GM18511 (cell line): ENCODE measurements around the gene ACTN3.
"Not testable (repeated sequence)": the region's sequence is repeated elsewhere in the genome, so short reads cannot be mapped to it uniquely, and the experiment has no call there.

Experiments
- ATAC-seq: cut with Tn5 transposase; IDR thresholded peaks from one replicate; pipeline ENCODE4 v1.9.1; 2021; ENCODE audit warnings: mild to moderate bottlenecking, moderate library complexity; ENCODE audit not compliant: unreplicated experiment

The ACTN3 gene

DNA sequence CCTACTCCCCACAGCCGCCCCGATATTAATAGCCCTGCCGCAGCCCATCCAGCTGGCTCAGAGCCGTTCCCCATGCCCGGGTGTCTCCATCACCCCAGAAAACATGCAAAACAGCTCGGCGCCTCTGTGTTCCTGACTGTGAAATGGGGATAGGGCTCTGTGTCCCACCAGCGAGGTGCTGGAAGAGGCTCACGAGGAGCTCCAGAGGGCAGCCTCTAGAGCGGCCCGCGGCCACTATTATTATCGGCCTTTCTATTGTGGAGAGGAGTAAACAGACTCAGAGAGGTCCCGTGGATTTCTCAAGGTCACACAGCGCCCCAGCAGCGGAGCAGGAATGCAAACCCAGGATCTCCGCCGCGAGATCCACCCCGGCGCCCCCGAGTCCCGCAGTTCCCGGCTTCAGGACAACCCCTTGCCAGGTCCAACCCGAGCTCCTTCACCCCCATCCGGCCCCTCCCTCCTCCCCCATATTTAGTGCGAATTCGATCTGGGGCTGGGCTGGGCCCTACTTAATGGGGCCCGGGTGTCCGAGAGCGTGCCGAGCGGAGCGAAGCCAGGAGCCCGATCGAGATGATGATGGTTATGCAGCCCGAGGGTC is at the start of gene ACTN3:
TSS of gene ACTN3 (plus strand) at position 536 of the 598 bp plus-strand sequence. CDS start at position 571, 35 bp downstream.
- no peak for ATAC-seq

DNA sequence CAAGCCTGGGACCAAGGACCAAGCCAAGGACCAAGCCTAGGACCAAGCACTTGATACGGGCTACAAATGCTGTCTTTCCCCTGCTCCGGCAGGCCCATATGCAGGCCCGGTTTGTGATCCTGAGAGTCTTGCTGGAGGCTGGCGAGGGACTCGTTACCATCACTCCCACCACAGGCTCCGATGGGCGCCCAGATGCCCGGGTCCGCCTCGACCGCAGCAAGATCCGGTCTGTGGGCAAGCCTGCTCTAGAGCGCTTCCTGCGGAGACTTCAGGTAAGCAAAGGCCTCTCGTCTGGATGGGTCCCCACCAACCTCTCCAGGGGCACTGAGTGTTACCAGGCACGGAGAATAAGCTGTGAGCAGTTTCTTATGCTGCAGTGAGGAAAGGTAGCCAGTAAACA is 49.5 kb upstream of the ACTN3 start:
- ATAC-seq = no peak

DNA sequence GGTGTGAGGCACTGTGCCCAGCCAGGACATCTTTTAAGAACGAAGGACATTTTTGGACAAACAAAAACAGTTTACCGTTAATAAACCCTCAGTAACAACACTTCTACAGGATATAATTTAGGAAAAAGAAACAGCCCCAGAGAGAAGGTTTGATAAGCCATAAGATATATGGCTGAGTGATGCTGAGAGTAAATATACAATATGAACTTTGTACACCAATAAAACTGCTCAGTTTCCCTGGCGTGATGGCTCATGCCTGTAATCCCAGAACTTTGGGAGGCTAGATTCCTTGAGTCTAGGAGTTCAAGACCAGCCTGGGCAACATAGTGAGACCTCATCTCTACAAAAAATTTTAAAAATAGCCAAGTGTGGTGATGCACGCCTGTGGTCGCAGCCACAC is 48.2 kb upstream of the ACTN3 start:
- ATAC-seq = no peak

DNA sequence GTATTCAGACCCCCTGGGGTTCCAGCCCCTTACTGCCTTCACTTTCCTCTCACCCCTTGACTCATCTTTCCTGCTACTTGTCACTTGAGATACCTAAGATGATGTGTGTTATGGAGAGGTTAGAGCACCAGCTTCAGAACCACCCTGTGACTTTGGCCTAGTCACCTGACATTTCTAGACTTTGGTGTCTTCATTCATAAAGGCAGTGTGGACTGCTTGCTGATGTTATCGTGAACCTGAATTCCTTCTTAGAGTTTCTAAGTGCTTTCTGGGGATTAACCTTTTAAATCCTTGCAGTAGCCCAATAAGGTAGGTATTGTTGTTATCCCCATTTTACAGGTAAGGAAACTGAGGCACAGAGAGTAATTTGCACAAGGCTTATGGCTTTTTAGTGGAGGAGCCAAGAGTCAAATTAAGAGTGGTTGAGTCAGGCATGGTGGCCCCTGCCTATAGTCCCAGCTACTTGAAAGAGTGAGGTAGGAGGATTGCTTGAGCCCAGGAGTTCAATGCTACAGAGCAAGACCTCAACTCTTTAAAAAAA is 41.4 kb upstream of the ACTN3 start:
- no peak for ATAC-seq

DNA sequence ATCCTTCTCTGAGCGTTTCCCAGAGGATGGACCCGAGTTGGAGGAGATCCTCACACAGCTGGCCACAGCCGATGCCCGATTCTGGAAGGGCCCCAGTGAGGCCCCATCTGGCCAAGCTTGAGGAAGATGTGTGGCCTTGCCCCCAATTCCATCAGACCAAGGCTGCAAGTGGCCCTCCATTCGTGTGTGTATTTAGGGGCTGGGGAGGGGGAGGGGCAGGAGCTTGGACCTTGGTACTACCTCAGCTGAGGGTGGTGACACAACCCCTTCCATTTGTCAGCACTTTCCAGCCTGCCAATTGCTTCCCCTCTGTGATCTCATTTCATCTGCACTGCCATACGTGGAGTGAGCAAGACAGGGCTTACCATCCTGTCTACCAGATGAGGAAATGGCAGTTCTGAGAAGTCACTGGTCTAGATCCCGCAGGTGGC is 37.6 kb upstream of the ACTN3 start:
- no peak for ATAC-seq

DNA sequence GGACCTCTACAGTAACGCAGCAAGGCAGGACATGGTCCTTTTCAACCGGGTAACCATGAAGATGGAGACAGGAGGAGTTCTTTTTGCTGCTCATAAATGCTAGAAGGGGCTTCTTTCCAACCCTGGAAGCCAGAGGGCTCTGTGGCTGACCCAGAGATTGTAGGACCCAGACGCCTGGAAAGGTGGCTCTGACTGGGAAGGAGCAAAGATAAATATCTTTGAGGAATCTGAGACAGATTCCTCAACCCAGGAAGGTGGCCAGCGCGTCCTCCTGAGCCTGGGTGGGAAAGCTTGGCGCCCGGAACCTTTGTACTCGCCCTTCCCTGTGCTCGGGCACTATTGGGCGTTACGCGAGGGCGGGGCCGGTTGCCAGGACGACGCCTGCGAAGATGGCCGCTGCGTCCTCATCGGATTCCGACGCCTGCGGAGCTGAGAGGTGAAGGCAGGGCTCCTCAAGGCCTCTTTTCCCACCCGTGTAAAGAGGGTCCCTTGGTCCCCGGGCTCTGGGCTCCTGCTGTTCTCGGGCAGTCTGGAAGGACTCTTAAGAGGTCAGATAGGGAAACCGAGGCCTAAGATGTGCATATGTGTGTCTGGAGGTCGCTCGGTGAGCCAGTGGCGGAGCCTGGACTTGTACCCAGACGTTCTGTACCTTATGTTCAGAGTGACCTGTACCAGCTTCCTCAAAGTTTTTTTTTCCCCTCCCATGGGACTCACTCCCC is 36.3 kb upstream of the ACTN3 start, which contains the start of gene BBS1:
TSS of gene BBS1 (plus strand) at position 365 of the 719 bp plus-strand sequence. CDS start at position 390, 25 bp downstream.
- peak; percentile 93 for ATAC-seq

DNA sequence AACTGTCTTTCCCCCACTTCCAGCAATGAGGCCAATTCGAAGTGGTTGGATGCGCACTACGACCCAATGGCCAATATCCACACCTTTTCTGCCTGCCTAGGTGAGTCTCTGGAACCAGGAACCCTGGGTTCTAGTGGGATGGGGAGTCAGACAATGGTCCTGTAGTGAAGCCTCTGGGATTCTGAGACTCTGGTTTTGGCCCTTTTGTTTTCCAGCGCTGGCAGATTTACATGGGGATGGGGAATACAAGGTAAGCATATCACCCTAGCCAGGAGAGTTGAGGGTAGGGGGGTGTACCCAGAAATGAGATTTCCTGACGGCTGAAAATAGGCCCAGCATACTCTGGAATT is 35.7 kb upstream of the ACTN3 start:
- no peak for ATAC-seq

DNA sequence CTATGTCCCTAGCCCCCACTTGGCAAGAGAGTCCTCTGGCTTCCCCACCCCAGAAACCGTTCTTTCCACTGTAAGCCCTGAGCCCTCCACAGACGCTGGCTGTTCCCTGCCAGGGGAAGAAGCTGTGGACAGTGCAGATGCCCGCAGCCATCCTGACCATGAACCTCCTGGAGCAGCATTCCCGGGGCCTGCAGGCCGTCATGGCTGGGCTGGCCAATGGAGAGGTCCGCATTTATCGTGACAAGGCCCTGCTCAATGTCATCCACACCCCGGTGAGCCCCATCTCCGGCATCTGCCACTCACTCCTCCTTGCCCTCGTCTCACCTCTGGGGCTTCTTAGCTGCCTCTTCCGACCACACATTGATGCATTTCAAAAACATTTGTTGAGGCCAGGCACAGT is 23.1 kb upstream of the ACTN3 start:
- no peak for ATAC-seq

DNA sequence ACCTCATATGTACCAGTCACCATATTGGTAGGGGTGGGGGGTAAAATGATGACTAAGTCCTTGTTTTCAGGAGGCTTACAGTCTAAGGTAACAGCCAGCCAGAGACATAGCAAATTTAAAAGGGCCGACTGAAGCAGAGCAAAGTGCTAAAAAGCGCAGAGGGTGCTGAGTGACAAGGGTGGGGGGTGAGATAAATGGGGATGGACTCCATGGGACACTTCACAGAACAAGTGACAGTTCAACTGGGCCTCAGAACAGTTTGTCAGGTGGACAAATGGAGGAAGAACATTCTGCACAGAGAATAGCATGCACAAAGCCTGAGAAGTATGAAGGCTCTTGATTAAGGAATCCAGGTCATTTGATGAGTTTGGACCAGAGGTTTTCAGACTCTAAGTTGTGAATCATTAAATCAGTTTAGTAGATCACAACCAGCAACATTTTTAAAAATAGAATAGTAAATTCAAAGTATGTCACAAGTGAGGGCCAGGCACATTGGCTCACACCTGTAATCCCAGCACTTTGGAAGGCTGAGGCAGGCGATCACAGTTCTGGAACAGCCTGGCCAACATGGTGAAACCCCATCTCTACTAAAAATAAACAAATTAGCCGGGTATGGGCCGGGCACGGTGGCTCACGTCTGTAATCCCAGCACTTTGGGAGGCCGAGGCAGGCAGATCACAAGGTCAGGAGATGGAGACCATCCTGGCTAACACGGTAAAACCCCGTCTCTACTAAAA is 22.2 kb upstream of the ACTN3 start:
- ATAC-seq = no peak

DNA sequence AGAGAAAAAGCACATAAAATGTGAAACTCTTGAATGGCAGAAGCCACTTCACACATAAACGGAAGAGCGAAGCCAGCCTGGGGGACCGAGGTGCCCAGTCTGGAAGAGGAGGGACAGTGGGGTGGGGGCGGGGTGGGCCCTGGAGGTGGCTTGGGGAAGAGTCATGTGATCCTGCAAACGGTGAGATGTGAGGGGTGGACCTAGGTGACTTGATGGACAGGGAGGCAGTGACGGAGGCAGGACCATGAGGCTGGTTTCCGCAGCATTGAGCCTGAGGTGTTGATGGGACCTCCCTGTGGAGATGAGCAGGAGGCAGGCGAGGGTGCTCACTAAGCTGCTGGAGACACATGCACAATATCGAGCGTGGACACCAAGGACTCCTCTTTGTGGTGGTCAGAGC is 17.6 kb upstream of the ACTN3 start:
- ATAC-seq = no peak

DNA sequence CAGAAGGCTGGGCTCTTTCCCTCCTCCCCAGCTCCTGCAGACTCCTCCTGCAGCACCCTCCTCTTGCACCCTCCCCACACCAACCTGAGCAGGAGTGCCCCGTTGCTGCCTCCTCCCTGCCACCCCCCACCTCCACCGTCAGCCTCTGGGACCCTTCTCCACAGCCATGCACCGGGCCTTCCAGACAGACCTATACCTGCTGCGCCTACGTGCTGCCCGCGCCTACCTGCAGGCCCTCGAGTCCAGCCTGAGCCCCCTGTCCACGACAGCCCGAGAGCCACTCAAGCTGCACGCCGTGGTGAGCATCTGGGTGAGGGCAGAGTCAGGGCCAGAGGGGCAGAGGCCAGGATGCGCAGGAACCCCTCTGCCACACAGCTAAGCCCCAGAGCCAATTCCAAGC is 17.0 kb upstream of the ACTN3 start:
- ATAC-seq = no peak

DNA sequence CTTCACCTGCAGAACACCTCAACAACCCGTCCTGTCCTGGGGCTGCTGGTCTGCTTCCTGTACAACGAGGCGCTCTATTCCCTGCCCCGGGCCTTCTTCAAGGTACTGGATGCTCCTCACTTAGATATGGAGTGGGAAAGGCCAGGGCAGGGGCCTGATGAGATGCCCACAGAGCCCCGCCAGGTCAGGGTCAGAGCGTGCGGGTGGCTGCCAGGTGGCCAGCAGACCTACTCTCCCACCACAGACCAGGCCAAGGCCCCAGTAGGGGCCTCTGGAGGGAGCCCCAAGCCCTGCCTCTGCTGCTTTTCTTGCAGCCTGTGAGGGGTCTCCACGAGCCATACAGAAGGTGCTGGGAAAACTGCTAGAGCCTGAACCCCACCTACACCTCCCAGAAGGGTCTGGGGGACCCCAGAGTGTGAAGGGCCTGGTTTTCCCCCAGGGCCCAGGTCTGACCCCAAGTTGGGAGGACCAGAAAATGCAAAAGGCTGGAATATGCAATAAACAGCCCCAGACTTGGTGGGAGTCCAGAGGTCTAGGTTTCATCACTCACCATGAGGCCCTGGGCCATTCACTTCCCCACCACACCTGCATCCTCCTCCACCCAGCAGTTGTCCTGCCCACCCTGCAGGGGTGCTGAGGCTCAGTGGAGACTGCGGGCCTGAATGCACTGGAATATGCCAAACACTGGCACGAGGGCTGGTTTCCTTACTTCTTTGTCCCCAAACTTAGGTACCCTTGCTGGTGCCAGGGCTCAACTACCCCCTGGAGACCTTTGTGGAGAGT is 15.6 kb upstream of the ACTN3 start:
- no peak for ATAC-seq

DNA sequence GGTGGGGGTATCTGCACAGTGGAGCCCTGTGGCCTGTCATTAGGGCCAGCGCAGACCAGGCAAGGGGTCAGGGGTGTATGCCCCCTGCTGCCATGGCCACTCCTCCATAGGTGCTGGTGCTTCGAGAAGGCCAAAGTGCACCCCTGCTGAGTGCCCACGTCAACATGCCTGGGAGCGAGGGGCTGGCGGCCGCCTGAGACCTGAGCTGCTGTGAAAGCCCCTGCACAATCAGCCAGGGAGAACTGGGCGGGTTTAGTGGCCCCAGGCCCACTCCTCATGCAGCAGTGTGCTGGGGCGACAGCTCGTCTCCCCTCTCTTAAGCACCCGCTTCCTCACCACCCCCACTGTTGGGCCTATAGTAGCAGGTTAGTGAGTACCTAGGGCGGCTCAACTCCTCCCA is 14.9 kb upstream of the ACTN3 start:
- ATAC-seq = no peak

DNA sequence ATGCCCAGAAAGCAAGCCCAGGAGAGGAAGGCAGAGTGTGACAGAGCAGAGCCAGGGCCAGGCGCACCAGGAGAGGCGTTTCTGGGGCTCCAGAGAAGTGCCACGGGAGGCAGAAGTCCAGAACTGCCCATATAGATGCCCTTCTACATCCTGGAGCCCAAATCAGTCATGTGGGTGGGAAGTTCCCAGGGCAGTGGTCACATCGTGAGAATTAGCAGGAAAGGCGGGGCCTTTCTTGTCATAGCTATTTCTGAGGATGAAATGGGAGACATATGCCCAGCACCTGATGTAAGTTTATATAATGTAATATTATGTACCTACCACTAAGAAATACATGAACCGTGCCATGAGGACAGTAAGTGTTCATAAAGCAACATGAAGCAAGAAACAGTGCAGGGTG is 13.9 kb upstream of the ACTN3 start:
- ATAC-seq = no peak

DNA sequence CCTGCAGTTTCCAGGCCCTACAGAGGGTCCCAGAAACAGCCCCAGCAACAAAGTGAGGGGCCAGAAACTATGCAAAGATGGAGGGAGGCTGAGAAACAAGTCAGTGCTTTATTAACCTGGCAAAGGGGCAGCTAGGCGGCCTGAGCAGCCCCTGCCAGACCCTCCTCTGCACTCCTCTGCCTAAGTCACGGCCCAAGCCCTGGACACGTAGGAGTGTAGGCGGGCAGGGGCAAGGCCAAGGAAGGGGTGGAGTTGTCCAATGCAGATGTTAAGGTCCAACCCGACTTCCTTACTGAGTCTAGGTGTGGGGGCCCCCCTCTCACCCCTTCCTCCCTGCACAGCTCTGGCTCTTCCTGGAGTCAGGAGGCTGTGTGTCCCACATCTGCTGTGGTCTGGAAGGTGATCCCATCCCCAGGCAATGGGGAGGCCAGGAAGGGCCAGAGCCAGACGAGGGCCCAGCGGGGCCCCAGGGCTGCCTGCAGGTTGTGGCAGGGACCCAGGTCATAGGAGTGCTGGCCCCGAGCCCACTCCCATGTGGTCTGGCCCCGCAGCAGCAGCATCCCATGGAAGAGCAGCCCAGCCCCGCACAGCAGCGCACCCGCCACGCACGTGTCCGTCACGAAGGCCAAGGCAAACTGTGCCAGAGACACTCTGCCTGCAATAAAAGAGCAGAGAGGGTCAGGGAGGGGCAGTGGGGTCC is 7.4 kb upstream of the ACTN3 start:
- no peak for ATAC-seq

DNA sequence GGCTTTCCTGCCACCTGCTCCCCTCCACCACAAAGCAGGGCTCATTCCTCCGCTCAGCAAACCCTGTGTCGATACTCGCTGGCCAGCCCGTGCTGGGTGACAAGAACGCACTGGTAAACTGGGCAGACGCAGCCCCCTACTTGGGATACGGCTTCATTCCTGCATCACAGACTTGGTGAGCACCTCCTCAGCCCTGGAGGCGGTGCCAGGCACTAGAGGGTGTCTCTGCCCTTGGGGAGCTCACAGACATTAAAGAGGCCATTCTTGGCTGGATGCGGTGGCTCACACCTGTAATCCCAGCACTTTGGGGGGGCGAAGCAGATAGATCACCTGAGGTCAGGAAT is 6.9 kb upstream of the ACTN3 start:
- ATAC-seq = no peak

DNA sequence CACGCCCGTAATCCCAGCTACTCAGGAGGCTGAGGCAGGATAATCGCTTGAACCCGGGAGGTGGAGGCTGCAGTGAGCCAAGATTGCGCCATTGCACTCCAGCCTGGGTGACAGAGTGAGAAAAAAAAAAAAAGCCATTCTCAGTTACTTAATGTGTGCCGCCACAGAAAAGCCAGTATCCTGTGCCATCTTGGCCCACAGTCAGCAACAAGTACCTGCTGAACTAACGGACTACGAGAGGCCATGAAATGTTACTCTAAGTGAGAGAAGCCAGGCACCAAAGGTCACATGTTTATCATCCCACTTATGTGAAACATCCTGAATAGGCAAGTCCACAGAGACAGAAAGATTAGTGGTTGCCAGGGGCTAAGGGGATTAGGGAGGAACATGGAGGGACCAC is 6.1 kb upstream of the ACTN3 start:
- not testable (repeated sequence) for ATAC-seq

DNA sequence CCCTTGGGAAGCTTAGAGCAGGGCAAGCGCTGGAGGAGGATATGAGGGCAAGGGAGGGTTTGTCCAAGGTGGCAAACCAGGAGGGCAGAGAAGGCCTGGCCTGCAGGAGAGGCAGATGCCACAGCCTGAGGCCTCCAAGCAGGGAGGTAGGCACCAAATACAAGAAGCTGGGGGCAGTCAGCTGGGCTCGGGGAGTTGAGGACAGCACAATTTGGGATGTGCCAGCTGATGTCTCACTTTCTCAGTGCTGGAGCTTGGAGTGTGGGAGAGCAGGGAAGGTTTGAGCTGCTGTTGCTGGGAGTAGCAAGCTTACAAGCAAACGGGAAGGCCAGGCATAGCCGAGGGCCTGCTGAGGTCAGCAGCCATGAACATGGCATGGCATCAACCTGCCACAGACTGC is 4.8 kb upstream of the ACTN3 start:
- no peak for ATAC-seq

DNA sequence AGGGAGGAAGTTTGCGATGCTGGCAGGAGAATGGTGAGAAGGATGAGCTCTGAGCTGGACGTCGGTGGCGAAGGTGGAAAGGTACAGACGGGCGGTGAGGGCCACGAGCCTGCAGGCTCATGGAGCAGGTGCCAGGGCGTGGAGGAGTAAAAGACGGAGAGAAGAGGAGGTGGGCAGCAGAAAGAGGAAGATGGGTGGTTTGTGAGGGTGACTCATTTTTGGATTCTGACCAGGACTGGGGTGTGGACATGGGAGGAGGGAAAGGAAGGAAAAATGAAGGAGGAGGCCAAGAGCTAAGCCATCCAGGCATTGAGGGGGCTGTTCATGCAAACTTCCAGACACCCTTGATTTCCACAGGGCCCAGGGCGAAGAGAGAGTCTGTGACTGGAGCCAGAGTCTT is 4.3 kb upstream of the ACTN3 start:
- no peak for ATAC-seq

DNA sequence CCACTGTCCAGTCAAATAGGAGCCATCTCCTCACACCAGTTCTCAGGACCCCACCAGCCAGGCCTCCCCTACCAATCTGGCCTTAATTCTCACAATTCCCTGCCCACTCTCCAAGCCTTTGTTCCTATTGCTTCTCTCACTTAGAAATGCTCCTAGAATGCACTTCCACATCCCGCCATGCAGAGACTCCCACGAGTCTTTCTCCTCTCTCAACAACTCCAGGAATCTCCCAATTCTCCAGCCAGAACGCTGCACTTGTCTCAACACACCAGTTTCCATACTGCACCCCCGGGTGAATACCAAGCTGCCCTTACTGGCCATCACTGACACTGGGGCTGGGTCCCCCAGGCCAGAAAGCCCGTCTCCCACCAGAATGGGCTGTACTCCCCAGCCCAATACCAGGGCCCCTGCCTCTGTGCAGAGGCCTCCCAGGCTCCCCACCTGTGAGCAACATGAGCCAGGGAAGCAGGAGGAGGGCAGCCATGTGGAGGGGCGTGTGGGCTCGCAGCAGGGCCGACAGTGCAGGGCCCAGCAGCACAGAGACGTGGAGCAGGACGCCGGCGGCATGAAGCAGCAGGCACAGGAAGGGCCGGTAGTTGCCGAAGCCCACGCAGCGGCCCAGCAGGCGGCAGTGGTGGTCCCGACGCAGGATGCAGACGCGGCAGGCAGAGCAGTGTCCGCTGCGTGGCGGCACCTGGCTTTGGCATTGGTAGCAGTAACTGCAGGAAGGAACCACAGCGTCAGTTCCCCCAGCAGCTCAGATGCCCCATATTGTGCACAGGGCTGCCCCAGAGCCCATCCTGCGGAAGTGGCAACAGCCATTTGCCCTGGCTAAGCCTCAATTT is 3.2 kb upstream of the ACTN3 start:
- no peak for ATAC-seq
